ENCODE results near the gene KDM2B.

KDM2B gene

DNA sequence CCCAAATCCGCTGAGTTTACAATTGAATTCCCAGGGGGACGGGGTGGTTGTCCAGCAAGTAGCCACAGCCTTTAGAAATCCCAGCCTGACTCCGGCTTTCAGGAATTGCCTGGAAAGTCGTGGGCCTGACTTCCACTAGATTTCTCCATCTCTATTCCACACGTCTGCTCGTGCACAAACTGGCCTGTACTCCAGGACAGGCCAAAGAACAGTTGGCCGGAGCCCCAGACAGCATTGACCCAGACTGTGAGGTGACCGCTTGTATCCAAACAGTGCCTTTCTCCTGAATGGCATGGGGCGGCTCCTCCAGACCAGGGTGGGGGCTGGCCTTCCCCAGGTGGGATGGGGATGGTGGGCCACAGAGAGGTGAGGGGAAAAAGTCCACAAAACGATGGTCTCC is 62.2 kb downstream of the KDM2B start:
- Histone ChIP-seq H3K9me3 (ENCODE audit: control insufficient read depth, low read length) (no peaks in the 10 kb centered on the region), H3K4me1 (no peaks in the 10 kb centered on the region), H3K4me3 (ENCODE audit: low read depth, low read length) (no peak overlapping the region), H3K4me2 (ENCODE audit: low read length) (no peak overlapping the region), H2AFZ (no peak overlapping the region), H3K36me3 (ENCODE audit: control insufficient read depth, insufficient read depth, low read length) (no peaks in the 10 kb centered on the region), H3K79me2 (peaks cover 20% of the 10 kb centered on the region), H3K27me3 (ENCODE audit: control insufficient read depth, insufficient read depth, low read length) (no peaks in the 10 kb centered on the region), H3K9ac (no peak overlapping the region), H3K27ac (no peak overlapping the region)
- TF ChIP-seq, protein P1, sequence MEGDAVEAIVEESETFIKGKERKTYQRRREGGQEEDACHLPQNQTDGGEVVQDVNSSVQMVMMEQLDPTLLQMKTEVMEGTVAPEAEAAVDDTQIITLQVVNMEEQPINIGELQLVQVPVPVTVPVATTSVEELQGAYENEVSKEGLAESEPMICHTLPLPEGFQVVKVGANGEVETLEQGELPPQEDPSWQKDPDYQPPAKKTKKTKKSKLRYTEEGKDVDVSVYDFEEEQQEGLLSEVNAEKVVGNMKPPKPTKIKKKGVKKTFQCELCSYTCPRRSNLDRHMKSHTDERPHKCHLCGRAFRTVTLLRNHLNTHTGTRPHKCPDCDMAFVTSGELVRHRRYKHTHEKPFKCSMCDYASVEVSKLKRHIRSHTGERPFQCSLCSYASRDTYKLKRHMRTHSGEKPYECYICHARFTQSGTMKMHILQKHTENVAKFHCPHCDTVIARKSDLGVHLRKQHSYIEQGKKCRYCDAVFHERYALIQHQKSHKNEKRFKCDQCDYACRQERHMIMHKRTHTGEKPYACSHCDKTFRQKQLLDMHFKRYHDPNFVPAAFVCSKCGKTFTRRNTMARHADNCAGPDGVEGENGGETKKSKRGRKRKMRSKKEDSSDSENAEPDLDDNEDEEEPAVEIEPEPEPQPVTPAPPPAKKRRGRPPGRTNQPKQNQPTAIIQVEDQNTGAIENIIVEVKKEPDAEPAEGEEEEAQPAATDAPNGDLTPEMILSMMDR (IDR thresholded peaks at IDR 0.05), result no peak

DNA sequence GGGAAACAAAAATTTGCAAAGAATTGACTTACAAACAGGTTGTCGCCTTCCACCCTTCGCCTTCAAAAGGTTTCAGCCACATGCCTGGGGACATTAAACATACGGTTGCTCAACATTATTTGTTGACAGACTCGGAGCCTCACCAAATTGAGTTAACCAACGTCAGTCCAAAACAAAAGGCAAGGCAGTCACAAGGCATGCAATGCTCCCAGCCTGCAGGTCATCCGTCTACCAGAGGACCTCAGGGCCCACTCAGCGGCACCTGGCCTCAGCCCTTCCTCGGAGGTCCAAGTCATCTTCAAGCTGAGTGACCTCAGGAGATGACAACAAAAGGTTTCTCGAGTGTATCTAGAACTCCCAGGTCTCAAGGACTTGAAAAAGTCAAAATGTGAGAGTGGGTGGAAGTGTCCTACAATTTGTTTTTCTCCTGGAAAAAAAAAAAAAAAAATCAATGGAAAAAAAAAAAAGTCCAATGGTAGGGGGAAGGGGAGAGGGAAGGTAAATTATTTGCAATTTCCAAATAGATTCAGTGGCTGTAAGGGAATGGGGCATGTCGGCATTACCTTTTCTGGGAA is 64.3 kb downstream of the KDM2B start:
- TF ChIP-seq, protein P1 (IDR thresholded peaks at IDR 0.05), result no peak
- Histone ChIP-seq H3K4me3 (ENCODE audit: low read depth, low read length) (no peak overlapping the region), H3K9ac (no peak overlapping the region), H3K79me2 (peaks cover 12% of the 10 kb centered on the region), H3K36me3 (ENCODE audit: control insufficient read depth, insufficient read depth, low read length) (no peaks in the 10 kb centered on the region), H2AFZ (no peak overlapping the region), H3K27me3 (ENCODE audit: control insufficient read depth, insufficient read depth, low read length) (no peaks in the 10 kb centered on the region), H3K27ac (no peak overlapping the region), H3K4me1 (no peaks in the 10 kb centered on the region), H3K9me3 (ENCODE audit: control insufficient read depth, low read length) (no peaks in the 10 kb centered on the region), H3K4me2 (ENCODE audit: low read length) (no peak overlapping the region)

DNA sequence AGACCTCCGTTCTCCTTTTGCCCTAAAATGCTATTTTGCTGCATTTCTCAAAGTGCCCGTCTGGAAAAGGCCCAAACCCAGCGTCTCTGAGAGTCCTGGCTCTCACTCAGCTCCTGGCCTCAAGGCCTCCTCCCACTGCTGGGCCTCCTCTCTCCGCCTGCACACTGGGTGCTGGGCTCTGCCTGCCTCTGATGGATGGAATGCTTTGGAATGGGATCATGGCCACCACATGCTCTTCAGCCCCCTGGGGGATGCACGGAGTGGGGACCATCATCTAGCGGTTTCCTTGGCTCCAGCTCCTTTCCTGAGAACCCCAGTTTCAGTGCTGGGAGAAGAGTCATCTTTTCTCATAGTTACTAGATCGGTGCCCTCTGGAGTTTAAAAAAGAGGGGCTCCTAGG is 65.2 kb downstream of the KDM2B start:
- no peak overlapping the region for H3K4me3 ChIP-seq (ENCODE audit: low read depth, low read length)
- no peaks in the 10 kb centered on the region for H3K36me3 ChIP-seq (ENCODE audit: control insufficient read depth, insufficient read depth, low read length)
- H3K4me2 ChIP-seq (ENCODE audit: low read length), result no peak overlapping the region
- TF ChIP-seq, protein P1 (IDR thresholded peaks at IDR 0.05), result no peak
- no peaks in the 10 kb centered on the region for H3K9me3 ChIP-seq (ENCODE audit: control insufficient read depth, low read length)
- H3K27ac ChIP-seq, result no peak overlapping the region
- H3K27me3 ChIP-seq (ENCODE audit: control insufficient read depth, insufficient read depth, low read length), result no peaks in the 10 kb centered on the region
- H3K4me1 ChIP-seq, result no peaks in the 10 kb centered on the region
- H3K79me2 ChIP-seq, result peaks cover 12% of the 10 kb centered on the region
- no peak overlapping the region for H3K9ac ChIP-seq
- no peak overlapping the region for H2AFZ ChIP-seq

DNA sequence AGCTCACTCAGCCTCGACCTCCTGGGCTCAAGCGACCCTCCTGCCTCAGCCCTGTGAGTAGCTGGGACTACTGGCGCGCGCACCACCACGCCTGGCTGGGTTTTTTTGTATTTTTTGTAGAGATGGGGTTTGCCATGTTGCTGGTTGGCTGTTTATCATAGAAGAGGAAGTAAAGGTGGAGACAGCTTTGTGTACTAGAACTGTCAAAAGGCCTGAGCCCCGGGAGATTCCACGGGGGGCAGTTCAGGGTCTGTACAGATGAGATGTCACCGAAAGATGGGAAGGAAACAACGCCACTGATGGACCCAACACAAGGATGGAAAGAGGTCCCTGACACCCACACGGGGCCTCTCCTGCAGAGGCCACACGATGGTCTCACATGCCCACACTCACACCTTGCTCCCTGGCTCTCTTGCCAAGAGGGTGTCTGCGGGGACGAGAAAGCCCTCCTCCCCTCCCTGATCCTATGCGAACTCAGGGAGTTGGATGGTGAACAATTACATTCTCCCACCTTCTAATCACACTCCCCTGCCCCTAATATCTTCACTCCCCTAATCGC is 66.6 kb downstream of the KDM2B start:
- Histone ChIP-seq H3K79me2 (peaks cover 17% of the 10 kb centered on the region), H3K4me3 (ENCODE audit: low read depth, low read length) (no peak overlapping the region), H3K27me3 (ENCODE audit: control insufficient read depth, insufficient read depth, low read length) (no peaks in the 10 kb centered on the region), H2AFZ (no peak overlapping the region), H3K4me2 (ENCODE audit: low read length) (no peak overlapping the region), H3K9me3 (ENCODE audit: control insufficient read depth, low read length) (no peaks in the 10 kb centered on the region), H3K9ac (no peak overlapping the region), H3K4me1 (no peaks in the 10 kb centered on the region), H3K27ac (no peak overlapping the region), H3K36me3 (ENCODE audit: control insufficient read depth, insufficient read depth, low read length) (no peaks in the 10 kb centered on the region)
- TF ChIP-seq, protein P1 (IDR thresholded peaks at IDR 0.05), result no peak
